MCF 10A (cell line): ENCODE measurements around the gene PTPRG. TPM values are rescaled to one million over a fixed set of nuclear protein-coding genes. Genes with fewer than 3 reads are reported as not detected.

ENCODE experiments used
- BruUV-seq: library from RNA; stranded (reverse); fragments of 400-500 nt; replicated peaks from 2 replicates; lab custom pipeline; 2021; lab: Mats Ljungman, UMichigan
- CTCF ChIA-PET: fragments of 300-600 bp; sonication (Branson Sonifier 250); formaldehyde crosslinking; extraction: SDS; loops from one replicate; lab custom pipeline; 2021; ENCODE audit warnings: antibody characterized with exemption, inconsistent platforms; lab: Yijun Ruan, JAX
- POLR2A ChIA-PET: fragments of 300-600, 350-650 bp; sonication (Branson Sonifier 250); formaldehyde crosslinking; extraction: SDS; loops from one replicate; lab custom pipeline; 2020; ENCODE audit warnings: antibody characterized with exemption, inconsistent platforms; lab: Yijun Ruan, JAX
- DNase-seq: peaks from one replicate; pipeline ENCODE4 v3.0.0-alpha.2; 2018; ENCODE audit not compliant: unreplicated experiment
- H3K27ac Mint-ChIP-seq: one replicate; pipeline ENCODE4 v1.8.0; 2022; ENCODE audit warnings: mild to moderate bottlenecking, low read depth, mixed read lengths; ENCODE audit not compliant: unreplicated experiment
- H3K27me3 Mint-ChIP-seq: one replicate; pipeline ENCODE4 v1.8.0; 2022; ENCODE audit warnings: mixed read lengths; ENCODE audit not compliant: insufficient read depth, unreplicated experiment
- H3K36me3 Mint-ChIP-seq: one replicate; pipeline ENCODE4 v1.8.0; 2022; ENCODE audit warnings: mild to moderate bottlenecking, moderate library complexity, mixed read lengths; ENCODE audit not compliant: insufficient read depth, unreplicated experiment
- H3K4me1 Mint-ChIP-seq: one replicate; pipeline ENCODE4 v1.8.0; 2022; ENCODE audit warnings: mixed read lengths; ENCODE audit not compliant: insufficient read depth, unreplicated experiment
- H3K4me3 Mint-ChIP-seq: one replicate; pipeline ENCODE4 v1.8.0; 2022; ENCODE audit warnings: mild to moderate bottlenecking, moderate library complexity, mixed read lengths; ENCODE audit not compliant: unreplicated experiment
- H3K9me3 Mint-ChIP-seq: one replicate; pipeline ENCODE4 v1.8.0; 2022; ENCODE audit warnings: mixed read lengths; ENCODE audit not compliant: unreplicated experiment
- intact Hi-C: fragments of 100-400 bp; cut with micrococcal nuclease; formaldehyde crosslinking; loops from 2 replicates; pipeline ENCODE4 v1.14.1; 2022
- total RNA-seq: library from RNA; stranded (reverse); gene quantifications from 2 replicates; pipeline ENCODE4 v1.2.3, GENCODE V29; 2022
- TF ChIP-seq, protein P1 (sequence below): fragments of 200-600 bp; IDR thresholded peaks from one replicate; pipeline ENCODE4 v1.8.0; 2022; ENCODE audit warnings: antibody characterized with exemption, mild to moderate bottlenecking; ENCODE audit not compliant: unreplicated experiment

The PTPRG gene
- total RNA-seq, 1 experiment from 2014 or later: 54.5 TPM

DNA sequence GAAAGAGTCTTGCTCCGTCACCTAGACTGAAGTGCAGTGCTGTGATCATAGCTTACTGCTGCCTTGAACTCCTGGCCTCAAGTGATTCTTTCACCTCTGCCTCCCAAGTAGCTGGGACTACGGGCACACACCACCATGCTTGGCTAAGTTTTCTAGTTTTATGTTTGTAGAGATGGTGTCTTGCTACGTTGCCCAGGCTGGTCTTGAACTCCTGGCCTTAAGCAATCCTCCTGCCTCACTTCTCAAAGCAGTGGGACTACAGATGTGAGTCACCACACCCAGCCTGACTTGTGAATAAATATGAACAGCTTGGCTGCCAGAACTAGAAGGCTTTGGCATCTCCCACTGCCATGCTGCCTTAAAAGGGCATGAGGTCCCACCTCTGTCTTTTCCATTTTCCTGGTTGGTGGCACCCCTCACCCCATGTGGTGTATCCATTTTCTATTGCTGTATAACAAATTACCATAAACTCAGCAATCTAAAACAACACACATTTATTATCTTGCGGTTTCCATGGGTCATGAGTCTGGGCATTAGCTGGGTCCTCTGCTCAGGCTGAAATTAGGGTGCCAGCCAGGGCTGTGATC is 44.3 kb downstream of the PTPRG start:
- no peak for DNase-seq
- CTCF ChIA-PET: no interaction called here
- intact Hi-C loops: no loop called here
- TF ChIP-seq, protein P1, sequence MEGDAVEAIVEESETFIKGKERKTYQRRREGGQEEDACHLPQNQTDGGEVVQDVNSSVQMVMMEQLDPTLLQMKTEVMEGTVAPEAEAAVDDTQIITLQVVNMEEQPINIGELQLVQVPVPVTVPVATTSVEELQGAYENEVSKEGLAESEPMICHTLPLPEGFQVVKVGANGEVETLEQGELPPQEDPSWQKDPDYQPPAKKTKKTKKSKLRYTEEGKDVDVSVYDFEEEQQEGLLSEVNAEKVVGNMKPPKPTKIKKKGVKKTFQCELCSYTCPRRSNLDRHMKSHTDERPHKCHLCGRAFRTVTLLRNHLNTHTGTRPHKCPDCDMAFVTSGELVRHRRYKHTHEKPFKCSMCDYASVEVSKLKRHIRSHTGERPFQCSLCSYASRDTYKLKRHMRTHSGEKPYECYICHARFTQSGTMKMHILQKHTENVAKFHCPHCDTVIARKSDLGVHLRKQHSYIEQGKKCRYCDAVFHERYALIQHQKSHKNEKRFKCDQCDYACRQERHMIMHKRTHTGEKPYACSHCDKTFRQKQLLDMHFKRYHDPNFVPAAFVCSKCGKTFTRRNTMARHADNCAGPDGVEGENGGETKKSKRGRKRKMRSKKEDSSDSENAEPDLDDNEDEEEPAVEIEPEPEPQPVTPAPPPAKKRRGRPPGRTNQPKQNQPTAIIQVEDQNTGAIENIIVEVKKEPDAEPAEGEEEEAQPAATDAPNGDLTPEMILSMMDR: no peak
- Mint-ChIP-seq H3K4me1 (peaks cover 6% of the 10 kb centered on the region), H3K9me3 (no peaks in the 10 kb centered on the region), H3K4me3 (no peak overlapping the region), H3K36me3 (peaks cover 9% of the 10 kb centered on the region), H3K27ac (no peak overlapping the region), H3K27me3 (no peaks in the 10 kb centered on the region)
- POLR2A ChIA-PET: no interaction called here
- BruUV-seq: no TSS peak

DNA sequence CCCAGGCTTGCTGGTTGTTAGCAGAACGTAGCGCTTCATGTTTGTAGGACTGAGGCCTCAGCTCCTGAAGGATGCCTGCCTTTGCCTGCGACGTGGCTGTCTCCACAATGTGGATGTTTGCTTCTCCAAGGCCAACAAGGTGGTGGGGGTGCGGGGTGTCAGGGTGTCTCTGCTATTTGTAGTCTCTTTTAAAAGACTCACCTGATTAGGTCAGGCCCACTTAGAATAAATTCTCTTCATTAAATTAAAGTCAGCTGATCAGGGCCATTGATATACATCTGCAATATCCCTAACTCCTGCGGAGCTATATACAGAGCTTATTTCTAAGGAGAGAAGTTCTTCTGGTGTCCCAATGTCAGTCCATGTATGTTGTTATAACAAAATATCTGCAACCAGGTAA is 44.8 kb downstream of the PTPRG start:
- intact Hi-C loops: no loop called here
- H3K36me3 Mint-ChIP-seq: peaks cover 12% of the 10 kb centered on the region
- H3K27ac Mint-ChIP-seq: no peak overlapping the region
- H3K4me1 Mint-ChIP-seq: peaks cover 6% of the 10 kb centered on the region
- POLR2A ChIA-PET: no interaction called here
- TF ChIP-seq, protein P1: no peak
- CTCF ChIA-PET: no interaction called here
- no peak for DNase-seq
- H3K27me3 Mint-ChIP-seq: no peaks in the 10 kb centered on the region
- no peaks in the 10 kb centered on the region for H3K9me3 Mint-ChIP-seq
- no peak overlapping the region for H3K4me3 Mint-ChIP-seq
- BruUV-seq: no TSS peak

DNA sequence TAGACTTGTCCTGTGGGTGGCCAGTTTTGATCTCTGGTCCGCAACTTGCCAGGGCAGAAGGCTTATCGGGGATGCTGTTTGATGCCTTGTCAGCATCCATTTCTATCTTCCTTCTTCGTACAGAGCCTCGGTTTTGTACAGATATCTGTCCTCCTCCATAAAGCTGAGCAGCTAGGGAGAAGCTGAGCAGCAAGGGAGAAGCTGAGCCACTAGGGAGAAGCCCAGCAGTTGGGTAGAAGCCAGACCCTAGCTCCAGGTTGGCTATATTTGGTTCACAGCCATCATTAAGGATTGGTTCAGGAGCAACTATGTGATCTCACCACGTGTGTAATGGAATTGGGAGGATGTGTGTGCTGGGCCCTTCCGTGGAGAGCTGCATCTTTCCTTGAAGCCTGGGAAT is 46.7 kb downstream of the PTPRG start:
- Mint-ChIP-seq H3K27ac (no peak overlapping the region), H3K4me3 (no peak overlapping the region), H3K27me3 (no peaks in the 10 kb centered on the region), H3K36me3 (peaks cover 15% of the 10 kb centered on the region), H3K4me1 (peaks cover 8% of the 10 kb centered on the region), H3K9me3 (no peaks in the 10 kb centered on the region)
- ChIA-PET CTCF (interaction anchor here (0.9 kb wide), 1 partner anchor 10 kb away, joined by 3 read pairs; no protein-coding TSS in a partner anchor), POLR2A (interaction anchor here (1.1 kb wide), 1 partner anchor 22 kb away, joined by 3 read pairs; no protein-coding TSS in a partner anchor)
- TF ChIP-seq, protein P1: no peak
- BruUV-seq: no TSS peak
- no peak for DNase-seq
- intact Hi-C loops: no loop called here

DNA sequence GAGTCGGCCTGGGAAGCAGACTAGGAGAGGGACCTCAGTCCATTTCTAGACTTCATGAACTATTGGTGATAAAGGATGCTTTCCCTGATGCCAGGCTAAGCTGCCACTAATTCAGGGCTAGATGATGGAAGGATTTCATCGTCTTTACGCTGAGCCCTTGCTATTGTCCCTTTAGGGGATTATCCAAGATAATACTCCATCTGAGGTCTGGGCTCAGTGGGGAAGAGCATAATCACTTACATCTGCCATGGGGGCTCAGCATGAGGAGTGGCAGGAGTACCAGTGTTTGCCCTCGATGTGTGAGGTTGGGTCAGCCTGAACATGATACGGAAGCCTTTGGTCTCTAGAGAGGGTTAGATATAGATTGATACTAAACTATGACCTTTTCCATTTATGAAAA is 47.3 kb downstream of the PTPRG start:
- intact Hi-C loops: no loop called here
- BruUV-seq: no TSS peak
- H3K27me3 Mint-ChIP-seq: no peaks in the 10 kb centered on the region
- H3K9me3 Mint-ChIP-seq: no peaks in the 10 kb centered on the region
- H3K4me3 Mint-ChIP-seq: no peak overlapping the region
- POLR2A ChIA-PET: interaction anchor here (1.1 kb wide), 1 partner anchor 22 kb away, joined by 3 read pairs; no protein-coding TSS in a partner anchor
- no peak for DNase-seq
- H3K36me3 Mint-ChIP-seq: peaks cover 15% of the 10 kb centered on the region
- CTCF ChIA-PET: no interaction called here
- H3K27ac Mint-ChIP-seq: no peak overlapping the region
- TF ChIP-seq, protein P1: no peak
- peaks cover 8% of the 10 kb centered on the region for H3K4me1 Mint-ChIP-seq
